ENCODE measurements around the gene SIRPA.
"Not testable (repeated sequence)": the region's sequence is repeated elsewhere in the genome, so short reads cannot be mapped to it uniquely, and the experiment has no call there.

Gene SIRPA

GRCh38 chr20:1909097-1909496 is 13.9 kb downstream of the SIRPA start:
- no peak for DNase-seq

GRCh38 chr20:1911536-1911935 is 16.3 kb downstream of the SIRPA start:
- DNase-seq = no peak

GRCh38 chr20:1912053-1912452 is 16.8 kb downstream of the SIRPA start:
- DNase-seq = no peak

GRCh38 chr20:1912646-1913045 is 17.4 kb downstream of the SIRPA start:
- DNase-seq = no peak

GRCh38 chr20:1915233-1915632 is 20.0 kb downstream of the SIRPA start:
- DNase-seq = not testable (repeated sequence)

- no peak for DNase-seq
Observed at GRCh38 chr20:1915725-1916124, 20.5 kb downstream of the SIRPA start.

- DNase-seq = no peak
Observed at GRCh38 chr20:1917786-1918185, 22.6 kb downstream of the SIRPA start.

- DNase-seq = no peak
Observed at GRCh38 chr20:1918491-1919165, 23.4 kb downstream of the SIRPA start.

- DNase-seq = no peak
Observed at GRCh38 chr20:1920252-1920651, 25.0 kb downstream of the SIRPA start.

GRCh38 chr20:1920826-1921225 is 25.6 kb downstream of the SIRPA start:
- DNase-seq = no peak

GRCh38 chr20:1921985-1922384 is 26.8 kb downstream of the SIRPA start:
- not testable (repeated sequence) for DNase-seq

GRCh38 chr20:1922786-1923185 is 27.6 kb downstream of the SIRPA start:
- DNase-seq = no peak

GRCh38 chr20:1924910-1925861 is 30.0 kb downstream of the SIRPA start:
- DNase-seq = no peak

GRCh38 chr20:1926237-1926636 is 31.0 kb downstream of the SIRPA start:
- no peak for DNase-seq

GRCh38 chr20:1927217-1927616 is 32.0 kb downstream of the SIRPA start:
- no peak for DNase-seq

- no peak for DNase-seq
Observed at GRCh38 chr20:1928154-1928553, 32.9 kb downstream of the SIRPA start.

GRCh38 chr20:1928782-1929181 is 33.6 kb downstream of the SIRPA start:
- DNase-seq = no peak

- no peak for DNase-seq
Observed at GRCh38 chr20:1929460-1929859, 34.3 kb downstream of the SIRPA start.

GRCh38 chr20:1930165-1930564 is 35.0 kb downstream of the SIRPA start:
- no peak for DNase-seq

- no peak for DNase-seq
Observed at GRCh38 chr20:1931830-1932229, 36.6 kb downstream of the SIRPA start.

GRCh38 chr20:1932971-1933370 is 37.8 kb downstream of the SIRPA start:
- DNase-seq = no peak

- no peak for DNase-seq
Observed at GRCh38 chr20:1933465-1933870, 38.3 kb downstream of the SIRPA start.

GRCh38 chr20:1934156-1934555 is 38.9 kb downstream of the SIRPA start:
- DNase-seq = no peak
